HG03469 (cell line): ENCODE measurements around the gene HEATR3.

Experiments used
- ATAC-seq: cut with Tn5 transposase; IDR thresholded peaks from one replicate; pipeline ENCODE4 v1.9.1; 2021; ENCODE audit warnings: mild to moderate bottlenecking, moderate library complexity, moderate number of reproducible peaks; ENCODE audit not compliant: unreplicated experiment

The HEATR3 gene

DNA sequence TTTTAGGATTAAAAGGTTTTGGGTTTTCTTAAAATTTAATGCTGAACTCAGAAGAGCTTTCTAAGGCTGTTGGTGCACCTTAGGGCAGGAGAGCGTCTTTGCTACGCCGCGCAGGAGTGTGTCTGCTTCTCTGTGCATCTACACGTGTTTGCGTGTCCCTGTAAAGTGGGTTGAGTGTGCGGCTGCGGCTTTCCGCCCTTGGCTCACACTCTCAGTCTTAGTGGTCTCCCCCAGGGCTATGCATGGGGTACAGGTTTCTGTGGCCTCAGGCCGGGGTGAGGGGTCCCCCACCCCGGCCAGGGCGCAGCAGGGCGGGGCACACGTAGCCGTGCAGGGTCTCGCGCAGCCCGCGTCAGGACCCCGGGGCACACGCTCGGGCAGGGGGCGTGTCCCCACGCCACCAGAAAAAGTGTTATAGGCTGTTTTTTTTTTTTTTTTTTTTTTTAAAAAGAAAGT lies 86.6 kb downstream of the HEATR3 start:
- peak; percentile 33 for ATAC-seq

GRCh38 chr16:50152807-50153595 lies 87.2 kb downstream of the HEATR3 start, which contains the start of gene TENT4B:
TSS of gene TENT4B (plus strand) at chr16:50153306. CDS start at chr16:50153622, 316 bp downstream.
- peak; percentile 55 for ATAC-seq

- ATAC-seq, result peak; percentile 5
Observed at GRCh38 chr16:50153596-50154419, 88.0 kb downstream of the HEATR3 start.

DNA sequence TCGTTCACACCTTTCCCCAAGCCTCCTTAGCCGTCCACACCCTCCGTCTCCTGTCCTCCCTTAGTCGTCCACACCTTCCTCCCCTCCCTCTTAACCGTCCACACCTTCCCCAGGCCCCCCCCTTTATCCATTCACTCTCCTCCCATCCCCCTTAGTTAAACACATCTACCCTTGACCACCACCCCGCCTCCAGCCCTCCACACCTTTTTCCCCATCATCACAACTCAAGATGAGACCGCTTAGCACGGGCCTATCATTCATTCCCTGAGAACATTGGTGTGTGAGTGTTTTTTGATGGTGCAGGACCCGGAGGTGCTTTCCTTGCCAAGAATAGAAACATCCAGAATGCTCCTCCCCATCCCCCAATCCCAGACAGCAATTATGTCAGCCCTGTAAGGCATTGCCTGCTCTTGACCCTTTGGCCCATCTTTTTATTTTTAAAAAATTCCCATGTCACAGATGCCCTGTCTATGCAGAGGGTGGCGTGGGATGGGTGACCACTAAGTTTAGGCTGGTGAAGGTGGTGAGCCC lies 88.7 kb downstream of the HEATR3 start:
- no peak for ATAC-seq

- no peak for ATAC-seq
Observed at GRCh38 chr16:50155925-50156324, 90.2 kb downstream of the HEATR3 start.
